HFF-Myc (cell line): ENCODE measurements around the gene MARCHF4.

Experiments used
- DNase-seq: peaks from one replicate; pipeline ENCODE4 v3.0.0-alpha.2; 2011; ENCODE audit warnings: low read depth; ENCODE audit errors: extremely low read depth
- H3K4me3 ChIP-seq: replicated peaks from 2 replicates; pipeline ENCODE4 v1.5.1; 2011; ENCODE audit warnings: low read depth, mild to moderate bottlenecking, control low read depth, low read length
- CTCF ChIP-seq: IDR thresholded peaks from 2 replicates; pipeline ENCODE4 v1.5.1; 2012; ENCODE audit warnings: mild to moderate bottlenecking, low read depth, low read length, control low read depth; ENCODE audit errors: missing control alignments

Gene MARCHF4

GRCh38 chr2:216352653-216353270, 19.5 kb downstream of the MARCHF4 start:
- no peak overlapping the region for H3K4me3 ChIP-seq
- DNase-seq: no peak
- no peak for TF ChIP-seq CTCF

DNA sequence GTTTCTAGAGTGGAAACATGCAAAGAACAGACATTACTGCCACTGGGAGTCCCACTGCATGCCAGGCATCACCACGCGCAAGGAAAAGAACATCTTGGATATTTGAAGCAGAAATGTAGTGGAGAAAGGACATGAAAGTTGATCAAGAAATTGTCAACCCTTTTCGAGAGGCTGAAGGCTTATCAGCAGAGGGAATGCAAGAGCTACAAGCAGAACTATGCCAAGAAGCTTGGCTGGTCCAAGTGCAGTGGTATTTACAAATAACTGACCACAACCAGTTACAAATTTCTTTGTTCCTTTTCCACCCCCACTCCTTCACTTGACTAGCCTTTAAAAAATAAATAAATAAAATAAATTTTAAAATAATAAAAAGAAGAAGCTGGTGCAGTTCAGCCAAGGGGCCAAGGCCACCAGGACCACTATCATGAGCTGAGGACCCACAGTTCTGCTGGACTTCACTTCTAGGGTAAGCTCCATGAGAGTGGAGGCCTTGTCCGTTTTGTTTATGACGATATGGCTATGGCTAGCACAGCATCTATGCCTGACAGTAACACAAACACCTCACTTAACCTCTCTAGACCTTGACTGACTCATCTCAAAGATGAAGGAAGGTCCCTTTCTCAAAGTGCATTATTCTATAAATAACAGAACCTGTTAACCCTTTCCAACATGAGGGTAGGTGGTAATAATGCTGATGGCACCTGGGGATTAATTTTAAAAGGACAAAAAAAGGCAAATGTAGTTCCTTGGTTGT, 20.9 kb downstream of the MARCHF4 start:
- no peak for TF ChIP-seq CTCF
- no peak for DNase-seq
- H3K4me3 ChIP-seq: no peak overlapping the region

DNA sequence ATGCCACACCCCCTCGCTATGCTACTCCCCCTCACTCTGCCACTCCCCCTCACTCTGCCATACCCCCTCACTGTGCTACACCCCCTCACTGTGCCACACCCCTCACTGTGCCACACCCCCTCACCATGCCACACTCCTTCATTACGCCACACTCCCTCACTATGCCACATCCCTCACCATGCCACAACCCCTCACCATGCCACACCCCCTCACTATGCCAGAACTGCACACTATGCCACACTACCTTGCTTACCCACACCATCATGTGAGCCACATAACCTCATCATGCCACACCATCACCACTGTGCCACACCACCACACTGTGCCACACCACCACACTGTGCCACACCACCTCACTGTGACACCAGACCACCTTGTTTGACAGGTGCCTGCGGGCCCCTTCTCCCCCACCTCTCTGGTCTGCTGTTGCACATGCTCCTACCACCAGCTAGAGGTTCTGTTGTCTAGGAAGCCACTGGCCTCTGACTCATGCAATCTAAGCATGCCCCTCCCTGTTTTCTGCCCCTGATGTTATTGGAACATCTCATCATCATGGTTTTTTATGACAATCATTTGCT, 22.0 kb downstream of the MARCHF4 start:
- DNase-seq: no peak
- TF ChIP-seq CTCF: no peak
- no peak overlapping the region for H3K4me3 ChIP-seq

DNA sequence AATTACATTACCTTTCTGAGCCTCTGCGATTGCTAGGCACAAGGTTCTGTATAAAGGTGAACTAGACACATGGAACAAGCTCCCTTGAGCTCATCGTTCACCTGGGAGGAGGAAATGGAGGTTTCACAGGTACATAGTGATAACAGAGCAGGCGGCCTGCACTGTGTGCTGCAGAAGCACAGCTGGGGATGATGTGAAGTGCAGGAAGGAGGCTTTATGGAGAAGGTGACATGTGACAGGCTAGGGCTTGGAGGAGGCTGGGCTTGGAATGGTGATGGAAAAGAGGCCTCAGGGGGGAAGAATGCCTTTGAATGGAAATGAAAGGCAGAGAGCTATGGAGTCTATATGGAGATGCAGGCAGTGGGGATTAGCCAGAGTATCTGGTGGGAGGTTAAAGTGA, 22.9 kb downstream of the MARCHF4 start:
- DNase-seq: no peak
- TF ChIP-seq CTCF: no peak
- no peak overlapping the region for H3K4me3 ChIP-seq

DNA sequence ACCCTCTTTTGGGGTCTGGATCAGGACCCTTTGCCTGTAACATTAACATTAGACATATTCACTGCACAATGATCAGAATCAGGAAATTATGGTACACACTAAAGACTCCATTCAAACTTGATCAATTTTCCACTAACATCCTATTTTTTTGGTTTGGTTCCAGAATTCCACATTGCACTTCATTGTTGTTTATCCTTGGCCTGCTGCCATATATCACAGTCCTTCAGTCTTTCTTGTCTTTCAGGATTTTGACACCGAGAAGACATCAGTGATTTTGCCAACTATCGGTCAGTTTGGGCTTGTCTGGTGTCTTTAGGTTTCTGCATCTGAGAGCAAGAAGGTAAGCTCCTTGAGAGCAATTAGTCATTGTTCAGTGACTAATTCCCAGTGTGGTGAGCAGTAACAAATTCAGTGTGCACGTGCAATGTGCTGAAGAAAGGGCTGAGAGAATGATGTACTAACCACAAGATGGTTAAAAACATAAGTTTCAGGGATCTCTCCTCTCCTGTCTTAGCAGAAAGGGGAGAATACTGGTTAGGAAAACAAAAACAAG, 23.5 kb downstream of the MARCHF4 start:
- no peak overlapping the region for H3K4me3 ChIP-seq
- TF ChIP-seq CTCF: no peak

DNA sequence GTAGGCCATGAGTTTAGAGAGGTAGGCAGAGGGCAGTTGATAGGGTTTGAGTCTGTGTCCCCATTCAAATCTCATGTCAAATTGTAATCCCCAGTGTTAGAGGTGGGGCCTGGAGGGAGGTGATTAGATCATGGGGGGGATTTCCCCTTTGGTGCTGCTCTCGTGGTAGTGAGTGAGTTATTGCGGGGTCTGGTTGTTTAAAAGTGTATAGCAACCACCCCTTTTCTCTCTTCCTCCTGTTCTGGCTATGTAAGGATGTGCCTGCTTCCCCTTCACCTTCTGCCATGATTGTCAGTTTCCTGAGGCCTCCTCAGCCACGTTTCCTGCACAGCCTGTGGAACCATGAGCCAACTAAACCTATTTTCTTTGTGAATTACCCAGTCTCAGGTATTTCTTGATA, 25.5 kb downstream of the MARCHF4 start:
- no peak overlapping the region for H3K4me3 ChIP-seq
- DNase-seq: no peak
- TF ChIP-seq CTCF: no peak

More for the DNA sequence above, 23.5 kb downstream of the MARCHF4 start:
- no peak for DNase-seq
